ENCODE results near the gene PNLDC1.

Gene PNLDC1, protein sequence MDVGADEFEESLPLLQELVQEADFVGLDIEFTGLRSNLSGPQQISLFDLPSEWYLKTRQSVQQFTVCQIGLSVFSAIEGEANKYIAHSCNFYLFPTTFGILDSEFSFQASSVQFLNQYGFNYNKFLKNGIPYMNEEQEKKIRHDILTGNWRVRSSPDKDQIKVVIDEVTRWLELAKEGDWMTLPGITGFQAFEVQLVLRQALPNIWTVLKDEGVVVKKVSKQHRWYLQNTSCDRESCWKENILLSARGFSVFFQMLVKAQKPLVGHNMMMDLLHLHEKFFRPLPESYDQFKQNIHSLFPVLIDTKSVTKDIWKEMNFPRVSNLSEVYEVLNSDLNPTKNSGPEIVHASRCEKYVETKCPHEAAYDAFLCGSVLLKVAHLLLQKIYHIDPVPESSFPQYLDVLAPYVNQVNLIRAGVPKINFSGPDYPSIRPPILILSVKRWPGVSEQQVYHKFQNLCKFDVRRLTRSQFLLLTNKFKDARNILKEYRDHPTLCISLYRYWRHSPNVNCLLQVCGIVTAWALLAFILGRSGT

DNA sequence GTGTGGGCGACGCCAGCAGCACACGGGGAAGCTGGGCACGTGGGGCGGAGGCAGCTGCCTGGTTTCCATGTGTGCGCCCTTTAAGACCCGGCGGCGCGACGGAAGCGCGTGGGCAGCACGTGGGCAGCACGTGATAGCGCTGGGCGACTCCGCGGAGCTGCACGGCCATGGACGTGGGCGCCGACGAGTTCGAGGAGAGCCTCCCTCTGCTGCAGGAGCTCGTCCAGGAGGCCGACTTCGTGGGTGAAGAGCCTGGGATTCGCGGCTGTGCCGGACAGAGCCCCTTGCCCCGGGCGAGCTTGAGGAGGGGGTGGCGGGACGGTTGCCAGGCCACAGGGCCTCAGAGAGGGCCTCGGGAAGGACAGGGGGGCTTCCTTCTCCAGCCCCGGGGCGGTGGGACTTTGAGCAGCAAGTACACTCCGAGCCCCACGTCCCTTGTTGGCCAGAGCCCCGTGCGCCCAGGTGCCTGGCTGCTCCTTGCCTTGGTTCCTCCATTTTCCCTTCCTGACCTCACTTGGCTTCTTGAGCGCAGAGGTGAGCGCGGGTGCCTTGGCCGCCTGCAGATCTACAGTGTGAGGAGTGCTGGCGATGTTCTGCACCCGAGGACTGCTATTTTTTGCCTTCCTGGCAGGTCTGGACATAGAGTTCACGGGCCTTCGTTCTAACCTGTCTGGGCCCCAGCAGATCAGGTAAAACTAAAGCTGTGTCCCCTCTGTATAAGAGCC, at the start of gene PNLDC1:
Gene PNLDC1 (plus strand): TSS at position 136 of the 725 bp plus-strand sequence. CDS start 32 bp downstream, at position 168.
- no peak for DNase-seq

DNA sequence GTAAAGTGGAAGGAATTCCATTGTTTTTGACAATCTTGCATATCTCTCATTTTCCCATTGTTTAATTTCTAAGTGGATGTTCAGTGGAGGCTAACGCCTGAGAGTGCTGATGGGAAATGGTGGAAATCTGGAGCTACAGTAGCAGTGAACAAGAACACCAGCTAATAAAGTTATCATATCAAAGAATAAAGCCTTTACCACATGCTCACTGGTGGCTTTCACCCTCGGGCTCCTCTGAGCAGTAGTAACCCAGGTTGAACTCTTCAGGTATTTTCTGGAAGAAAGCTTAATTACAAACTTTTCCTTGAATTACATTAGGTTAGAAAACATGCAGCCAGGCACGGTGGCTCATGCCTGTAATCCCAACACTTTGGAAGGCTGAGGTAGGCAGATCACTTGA, 48.6 kb upstream of the PNLDC1 start:
- DNase-seq, result no peak

- no peak for DNase-seq
Measured at GRCh38 chr6:159753081-159753872, 46.8 kb upstream of the PNLDC1 start.

- no peak for DNase-seq
Measured at GRCh38 chr6:159754401-159754800, 45.7 kb upstream of the PNLDC1 start.

DNA sequence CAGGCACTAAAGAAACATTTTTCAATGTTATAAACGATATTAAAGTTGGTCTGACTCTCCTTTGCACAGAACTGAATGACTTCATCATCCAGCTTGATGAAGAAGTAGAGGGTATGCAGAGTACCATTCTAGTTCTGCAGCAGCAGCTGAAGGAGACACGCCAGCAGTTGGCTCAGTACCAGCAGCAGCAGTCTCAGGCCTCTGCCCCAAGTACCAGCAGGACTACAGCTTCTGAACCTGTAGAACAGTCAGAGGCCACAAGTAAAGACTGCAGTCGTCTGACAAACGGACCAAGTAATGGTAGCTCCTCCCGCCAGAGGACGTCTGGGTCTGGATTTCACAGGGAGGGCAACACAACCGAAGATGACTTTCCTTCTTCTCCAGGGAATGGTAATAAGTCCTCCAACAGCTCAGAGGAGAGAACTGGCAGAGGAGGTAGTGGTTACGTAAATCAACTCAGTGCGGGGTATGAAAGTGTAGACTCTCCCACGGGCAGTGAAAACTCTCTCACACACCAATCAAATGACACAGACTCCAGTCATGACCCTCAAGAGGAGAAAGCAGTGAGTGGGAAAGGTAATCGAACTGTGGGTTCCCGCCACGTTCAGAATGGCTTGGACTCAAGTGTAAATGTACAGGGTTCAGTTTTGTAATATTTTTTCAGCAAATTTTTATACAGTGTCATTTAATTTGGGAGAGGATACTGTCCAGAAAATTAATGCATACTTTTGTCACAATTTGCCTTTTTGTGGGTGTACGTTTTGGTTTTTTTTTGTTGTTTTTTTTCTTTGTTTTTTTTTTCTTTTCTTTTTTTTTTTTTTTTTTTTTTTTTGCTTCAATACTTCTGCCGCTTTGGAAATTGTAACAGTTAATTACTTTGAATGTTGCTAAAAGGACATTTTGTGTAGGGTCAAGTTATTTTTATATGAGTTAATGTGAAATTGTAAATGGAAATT, 44.8 kb upstream of the PNLDC1 start:
- DNase-seq, result no peak

- no peak for DNase-seq
Measured at GRCh38 chr6:159756508-159756907, 43.6 kb upstream of the PNLDC1 start.

- DNase-seq, result no peak
Measured at GRCh38 chr6:159758031-159759001, 41.8 kb upstream of the PNLDC1 start.

GRCh38 chr6:159759645-159760044, 40.4 kb upstream of the PNLDC1 start:
- no peak for DNase-seq

GRCh38 chr6:159760602-159761057, 39.4 kb upstream of the PNLDC1 start:
- no peak for DNase-seq

DNA sequence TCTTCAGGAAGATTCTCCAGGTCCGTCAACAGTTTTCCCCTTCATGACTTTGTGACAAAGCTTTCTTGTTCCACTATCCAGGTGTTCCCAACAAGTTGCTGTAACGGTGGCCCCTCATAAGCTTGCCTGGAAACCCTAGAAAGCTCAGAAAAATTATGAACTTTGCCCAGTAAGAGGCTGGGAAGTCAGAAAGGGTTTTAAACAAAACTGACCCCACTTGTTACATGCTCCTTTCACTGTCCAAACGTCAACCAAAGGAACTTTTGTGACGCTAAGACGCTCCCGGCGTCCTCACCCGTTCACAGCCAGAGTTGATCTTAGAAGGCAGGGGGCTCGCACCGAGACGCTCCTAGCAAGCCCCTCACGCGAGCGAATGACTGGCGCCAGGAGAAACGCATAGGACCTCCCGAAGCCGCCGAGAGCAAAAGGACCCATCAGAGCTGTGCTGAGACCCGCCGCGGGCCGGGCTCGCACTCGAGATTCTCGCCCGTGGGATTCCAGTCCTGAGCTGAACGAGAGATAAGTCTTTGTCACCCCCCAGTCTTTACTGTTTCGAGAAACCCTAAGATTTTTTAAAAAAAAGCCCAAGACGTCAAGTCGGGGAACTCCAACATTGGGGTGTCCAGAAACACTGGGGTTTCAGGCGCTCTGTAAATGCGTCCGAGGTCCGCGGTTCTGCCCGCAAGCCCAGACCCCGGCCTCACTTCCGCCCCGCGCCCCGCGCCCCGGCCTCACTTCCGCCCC, 38.8 kb upstream of the PNLDC1 start:
- DNase-seq, result no peak

- DNase-seq, result peak; percentile 84
Measured at GRCh38 chr6:159761873-159762680, 38.0 kb upstream of the PNLDC1 start, which contains the start of gene ACAT2. Gene ACAT2, plus strand, starts transcription at chr6:159762045. Its CDS starts 43 bp downstream, at chr6:159762088.

DNA sequence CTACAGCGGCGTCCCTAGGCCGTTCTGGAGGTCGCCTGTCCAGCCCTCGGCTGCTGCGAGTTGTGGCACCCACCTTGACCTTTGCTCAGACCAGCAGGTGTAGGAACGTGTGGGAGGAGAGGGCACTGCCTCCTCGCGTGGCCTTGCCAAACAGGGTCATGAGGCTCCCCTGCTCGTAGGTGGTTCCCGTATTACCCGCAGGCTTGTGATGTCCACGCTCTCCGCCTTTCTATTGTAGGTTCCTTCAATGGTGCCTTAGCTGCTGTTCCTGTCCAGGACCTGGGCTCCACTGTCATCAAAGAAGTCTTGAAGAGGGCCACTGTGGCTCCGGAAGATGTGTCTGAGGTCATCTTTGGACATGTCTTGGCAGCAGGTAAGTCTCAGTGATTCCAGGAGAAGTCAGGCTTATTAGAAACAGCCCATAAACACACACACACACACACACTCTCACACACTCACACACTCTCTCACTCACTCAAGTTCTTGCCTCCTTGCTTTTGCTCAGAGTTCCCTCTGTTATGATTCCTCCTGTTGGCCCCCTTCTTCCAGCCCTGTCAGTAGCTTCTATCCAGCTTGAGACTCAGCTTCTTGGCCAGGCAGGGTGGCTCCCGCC, 37.3 kb upstream of the PNLDC1 start:
- DNase-seq, result no peak

GRCh38 chr6:159766906-159767305, 33.2 kb upstream of the PNLDC1 start:
- no peak for DNase-seq

GRCh38 chr6:159769470-159769869, 30.6 kb upstream of the PNLDC1 start:
- DNase-seq, result no peak

GRCh38 chr6:159772196-159772595, 27.9 kb upstream of the PNLDC1 start:
- DNase-seq, result no peak

DNA sequence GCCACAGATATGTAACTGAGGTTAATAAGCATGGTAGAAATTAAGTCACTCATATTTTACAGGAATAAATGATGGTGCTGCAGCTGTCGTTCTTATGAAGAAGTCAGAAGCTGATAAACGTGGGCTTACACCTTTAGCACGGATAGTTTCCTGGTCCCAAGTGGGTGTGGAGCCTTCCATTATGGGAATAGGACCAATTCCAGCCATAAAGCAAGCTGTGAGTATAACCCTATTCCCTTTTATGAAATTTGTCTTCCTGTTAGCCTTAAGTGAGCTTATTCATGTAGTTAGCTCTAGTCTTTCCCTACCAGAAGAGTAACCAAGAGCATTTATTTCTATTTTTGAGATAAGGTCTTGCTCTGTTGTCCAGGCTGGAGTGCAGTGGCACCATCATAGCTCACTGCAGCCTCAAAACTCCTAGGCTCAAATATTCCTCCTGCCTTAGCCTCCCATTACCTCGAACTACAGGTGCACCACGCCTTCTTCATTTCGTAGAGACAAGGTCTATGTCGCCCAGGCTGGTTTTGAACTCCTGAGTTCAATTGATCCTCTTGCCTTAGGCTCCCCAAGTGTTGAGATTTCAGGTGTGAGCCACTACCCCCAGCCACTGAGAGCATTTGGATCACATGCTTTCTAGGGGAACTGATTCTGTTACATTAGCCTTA, 22.7 kb upstream of the PNLDC1 start:
- no peak for DNase-seq

GRCh38 chr6:159778131-159778530, 21.9 kb upstream of the PNLDC1 start:
- DNase-seq, result no peak
